B cell (primary cell): Measurements from ENCODE around the gene HYLS1.

ENCODE experiments used
- CTCF ChIP-seq: fragments of 200-600 bp; IDR thresholded peaks from one replicate; pipeline ENCODE4 v1.8.0; 2022; ENCODE audit warnings: antibody characterized with exemption, mild to moderate bottlenecking
- EZH2 ChIP-seq: IDR thresholded peaks from 2 replicates; pipeline ENCODE4 v1.6.1; 2012; ENCODE audit warnings: borderline replicate concordance, low read depth, mild to moderate bottlenecking, moderate library complexity, low read length; ENCODE audit not compliant: insufficient read depth, poor library complexity, severe bottlenecking

GRCh38 chr11:125904678-125905077 lies 17.2 kb downstream of the HYLS1 start:
- TF ChIP-seq CTCF (no peak), EZH2 (no peak)
